Left lobe of liver (tissue), 2 donors: Measurements from ENCODE around the gene COG5. TPM values are rescaled to one million over a fixed set of nuclear protein-coding genes. Genes with fewer than 3 reads are reported as not detected.

Experiments
- ATAC-seq: fragments of 200-7000 bp; cut with Tn5 transposase; one replicate; pipeline ENCODE4 v1.9.1; 2020; ENCODE audit warnings: mild to moderate bottlenecking, moderate library complexity
- DNase-seq: peaks from one replicate; pipeline ENCODE4 v3.0.0-alpha.2; 2020; ENCODE audit warnings: low spot score
- total RNA-seq: library from RNA; stranded (reverse); gene quantifications from one replicate; pipeline ENCODE4 v1.2.1, GENCODE V29; 2021
- donor health status: DM: no; HTN: no; CAD: no; lungs with moderate emphysema.
- donor health status: DM: no; HTN: yes; CAD: no.

The COG5 gene
- total RNA-seq, 1 donor from 2014 or later = 12.9 TPM

GRCh38 chr7:107398161-107398560 lies 165.6 kb downstream of the COG5 start:
- ATAC-seq (no peak), DNase-seq (no peak)

- DNase-seq (no peak), ATAC-seq (no peak)
These were observed 166.7 kb downstream of the COG5 start for GRCh38 chr7:107396990-107397389.

- DNase-seq (no peak), ATAC-seq (no peak)
These were observed 167.6 kb downstream of the COG5 start for GRCh38 chr7:107396081-107396480.

- ATAC-seq = no peak
- no peak for DNase-seq
These were observed 168.9 kb downstream of the COG5 start for GRCh38 chr7:107394831-107395230.

GRCh38 chr7:107394276-107394675 lies 169.4 kb downstream of the COG5 start:
- ATAC-seq = no peak
- DNase-seq = no peak

GRCh38 chr7:107392830-107393229 lies 170.9 kb downstream of the COG5 start:
- no peak for ATAC-seq
- DNase-seq = no peak

- no peak for ATAC-seq
- DNase-seq = no peak
These were observed 172.8 kb downstream of the COG5 start for GRCh38 chr7:107390916-107391315.

- no peak for ATAC-seq
- DNase-seq = no peak
These were observed 175.1 kb downstream of the COG5 start for GRCh38 chr7:107388604-107389003.

GRCh38 chr7:107387573-107388219 lies 176.0 kb downstream of the COG5 start:
- DNase-seq = no peak
- no peak for ATAC-seq

GRCh38 chr7:107387128-107387527 lies 176.6 kb downstream of the COG5 start:
- ATAC-seq (peak; percentile 46), DNase-seq (no peak)

- no peak for DNase-seq
- ATAC-seq = no peak
These were observed 177.1 kb downstream of the COG5 start for GRCh38 chr7:107386548-107387102.

GRCh38 chr7:107384025-107384424 lies 179.7 kb downstream of the COG5 start:
- DNase-seq = no peak
- ATAC-seq = no peak

GRCh38 chr7:107383203-107383602 lies 180.5 kb downstream of the COG5 start:
- ATAC-seq (no peak), DNase-seq (no peak)

GRCh38 chr7:107381453-107381852 lies 182.3 kb downstream of the COG5 start:
- DNase-seq (no peak), ATAC-seq (no peak)

GRCh38 chr7:107373354-107373753 lies 190.4 kb downstream of the COG5 start:
- ATAC-seq = no peak

GRCh38 chr7:107372298-107372697 lies 191.4 kb downstream of the COG5 start:
- no peak for DNase-seq
- ATAC-seq = no peak

More at GRCh38 chr7:107373354-107373753, 190.4 kb downstream of the COG5 start:
- DNase-seq = no peak

GRCh38 chr7:107370816-107371215 lies 192.9 kb downstream of the COG5 start:
- DNase-seq = no peak

GRCh38 chr7:107364787-107365186 lies 198.9 kb downstream of the COG5 start:
- ATAC-seq (no peak), DNase-seq (no peak)

More at GRCh38 chr7:107370816-107371215, 192.9 kb downstream of the COG5 start:
- no peak for ATAC-seq

GRCh38 chr7:107359520-107360316 lies 204.0 kb downstream of the COG5 start:
- DNase-seq (no peak), ATAC-seq (no peak)

GRCh38 chr7:107355616-107356015 lies 208.1 kb downstream of the COG5 start:
- ATAC-seq (no peak), DNase-seq (no peak)

- DNase-seq = no peak
- no peak for ATAC-seq
These were observed 209.1 kb downstream of the COG5 start for GRCh38 chr7:107354640-107355039.

GRCh38 chr7:107353701-107354100 lies 210.0 kb downstream of the COG5 start:
- no peak for DNase-seq
- ATAC-seq = no peak
